Immature natural killer cell (primary cell): ENCODE data around the gene PDE6H. TPM values are rescaled to one million over a fixed set of nuclear protein-coding genes. Genes with fewer than 3 reads are reported as not detected.

Experiments used
- DNase-seq, 3 donors: peaks; one replicate each; pipeline ENCODE4 v3.0.0; 2022; ENCODE audit warnings: mixed read lengths in 1 of 3
- H3K27ac Mint-ChIP-seq, 6 donors: one replicate each; pipeline ENCODE4 v1.8.0; 2020; ENCODE audit warnings: mixed read lengths in 6 of 6, mild to moderate bottlenecking in 5 of 6, inconsistent platforms in 4 of 6, moderate library complexity in 3 of 6
- H3K27me3 Mint-ChIP-seq, 3 donors: one replicate each; pipeline ENCODE4 v1.8.0; 2020 to 2021; ENCODE audit warnings: low read depth in 3 of 3, mild to moderate bottlenecking in 3 of 3, mixed read lengths in 3 of 3, moderate library complexity in 3 of 3, inconsistent platforms in 1 of 3
- H3K36me3 Mint-ChIP-seq, 3 donors: one replicate each; pipeline ENCODE4 v1.8.0; 2020; ENCODE audit warnings: mixed read lengths in 3 of 3, inconsistent platforms in 2 of 3, mild to moderate bottlenecking in 2 of 3
- H3K4me1 Mint-ChIP-seq, 2 donors: one replicate each; pipeline ENCODE4 v1.8.0; 2020; ENCODE audit warnings: inconsistent platforms in 2 of 2, mild to moderate bottlenecking in 2 of 2, mixed read lengths in 2 of 2, moderate library complexity in 1 of 2
- H3K4me3 Mint-ChIP-seq, 5 donors: one replicate each; pipeline ENCODE4 v1.8.0; 2020; ENCODE audit warnings: mild to moderate bottlenecking in 5 of 5, mixed read lengths in 5 of 5, inconsistent platforms in 3 of 5, moderate library complexity in 3 of 5
- H3K9me3 Mint-ChIP-seq, 6 donors: one replicate each; pipeline ENCODE4 v1.8.0; 2020; ENCODE audit warnings: mild to moderate bottlenecking in 6 of 6, mixed read lengths in 6 of 6, inconsistent platforms in 4 of 6, moderate library complexity in 3 of 6
- polyA plus RNA-seq, 3 donors: library from polyadenylated mRNA; unstranded; fragments of 300-500 nt; fragmentation: Illumina TruSeq; gene quantifications; one replicate each; pipeline ENCODE4 v1.2.3, GENCODE V29; 2021

The PDE6H gene
- polyA plus RNA-seq, 3 donors from 2014 or later: not detected

GRCh38 chr12:14963520-14963919, 9.3 kb upstream of the PDE6H start:
- Mint-ChIP-seq H3K27me3 (peaks cover 5 to 11% (median 11%) of the 10 kb centered on the region in 3 donors), H3K4me1 (peaks cover 39 to 50% of the 10 kb centered on the region in 2 donors), H3K4me3 (no peak overlapping the region), H3K9me3 (peaks cover 0 to 2% (median 0%) of the 10 kb centered on the region in 6 donors), H3K27ac (peak overlapping the region; percentile 67 to 100 (median 82)), H3K36me3 (peaks cover 8 to 13% (median 8%) of the 10 kb centered on the region in 3 donors)
- DNase-seq: no peak

- Mint-ChIP-seq H3K27me3 (peaks cover 5 to 12% (median 11%) of the 10 kb centered on the region in 3 donors), H3K9me3 (peaks cover 0 to 2% (median 0%) of the 10 kb centered on the region in 6 donors), H3K27ac (peak overlapping the region in 5 of 6 donors; percentile 15 to 53 (median 46)), H3K36me3 (peaks cover 3 to 7% (median 7%) of the 10 kb centered on the region in 3 donors), H3K4me3 (no peak overlapping the region), H3K4me1 (peaks cover 31 to 41% of the 10 kb centered on the region in 2 donors)
- no peak for DNase-seq
These were observed 8.4 kb upstream of the PDE6H start for GRCh38 chr12:14964406-14964805.

- H3K4me3 Mint-ChIP-seq: no peak overlapping the region
- peak overlapping the region in 1 of 6 donors; percentile 50 for H3K27ac Mint-ChIP-seq
- H3K4me1 Mint-ChIP-seq: peaks cover 23 to 33% of the 10 kb centered on the region in 2 donors
- no peak for DNase-seq
- peaks cover 0 to 4% (median 4%) of the 10 kb centered on the region in 3 donors for H3K36me3 Mint-ChIP-seq
- H3K9me3 Mint-ChIP-seq: peaks cover 0 to 2% (median 0%) of the 10 kb centered on the region in 6 donors
- H3K27me3 Mint-ChIP-seq: peaks cover 7 to 13% (median 8%) of the 10 kb centered on the region in 3 donors
These were observed 7.6 kb upstream of the PDE6H start for GRCh38 chr12:14965221-14965620.

- Mint-ChIP-seq H3K27me3 (peaks cover 2 to 12% (median 4%) of the 10 kb centered on the region in 3 donors), H3K4me3 (no peak overlapping the region), H3K36me3 (no peaks in the 10 kb centered on the region), H3K27ac (no peak overlapping the region), H3K4me1 (peaks cover 3 to 4% of the 10 kb centered on the region in 2 donors), H3K9me3 (no peaks in the 10 kb centered on the region)
- DNase-seq: no peak
These were observed 4.4 kb upstream of the PDE6H start for GRCh38 chr12:14968478-14968877.

GRCh38 chr12:14970473-14970872, 2.4 kb upstream of the PDE6H start:
- no peak overlapping the region for H3K27ac Mint-ChIP-seq
- DNase-seq: no peak

GRCh38 chr12:14974633-14975032, 1.8 kb downstream of the PDE6H start:
- no peak for DNase-seq
- H3K4me3 Mint-ChIP-seq: no peak overlapping the region
- peaks cover 0 to 12% (median 2%) of the 10 kb centered on the region in 3 donors for H3K27me3 Mint-ChIP-seq
- peaks cover 3 to 9% of the 10 kb centered on the region in 2 donors for H3K4me1 Mint-ChIP-seq
- no peaks in the 10 kb centered on the region for H3K36me3 Mint-ChIP-seq
- H3K9me3 Mint-ChIP-seq: peaks cover 0 to 2% (median 0%) of the 10 kb centered on the region in 6 donors
- peak overlapping the region in 1 of 6 donors; percentile 12 for H3K27ac Mint-ChIP-seq

More at GRCh38 chr12:14970473-14970872, 2.4 kb upstream of the PDE6H start:
- peaks cover 0 to 2% of the 10 kb centered on the region in 2 donors for H3K4me1 Mint-ChIP-seq
- H3K36me3 Mint-ChIP-seq: no peaks in the 10 kb centered on the region
- H3K27me3 Mint-ChIP-seq: peaks cover 2 to 12% (median 4%) of the 10 kb centered on the region in 3 donors
- H3K4me3 Mint-ChIP-seq: no peak overlapping the region
- no peaks in the 10 kb centered on the region for H3K9me3 Mint-ChIP-seq

GRCh38 chr12:14975457-14975856, 2.6 kb downstream of the PDE6H start:
- Mint-ChIP-seq H3K9me3 (peaks cover 0 to 2% (median 0%) of the 10 kb centered on the region in 6 donors), H3K27me3 (peaks cover 0 to 9% (median 0%) of the 10 kb centered on the region in 3 donors), H3K36me3 (no peaks in the 10 kb centered on the region), H3K4me3 (no peak overlapping the region), H3K27ac (no peak overlapping the region), H3K4me1 (peaks cover 3 to 15% of the 10 kb centered on the region in 2 donors)
- no peak for DNase-seq

- H3K27me3 Mint-ChIP-seq: peaks cover 0 to 6% (median 0%) of the 10 kb centered on the region in 3 donors
- H3K27ac Mint-ChIP-seq: no peak overlapping the region
- H3K4me3 Mint-ChIP-seq: no peak overlapping the region
- peaks cover 0 to 2% (median 0%) of the 10 kb centered on the region in 6 donors for H3K9me3 Mint-ChIP-seq
- no peak for DNase-seq
- peaks cover 3 to 15% of the 10 kb centered on the region in 2 donors for H3K4me1 Mint-ChIP-seq
- H3K36me3 Mint-ChIP-seq: no peaks in the 10 kb centered on the region
These were observed 3.8 kb downstream of the PDE6H start for GRCh38 chr12:14976658-14977057.

- Mint-ChIP-seq H3K4me1 (peaks cover 9 to 25% of the 10 kb centered on the region in 2 donors), H3K27ac (no peak overlapping the region), H3K4me3 (no peak overlapping the region), H3K27me3 (no peaks in the 10 kb centered on the region), H3K36me3 (no peaks in the 10 kb centered on the region), H3K9me3 (peaks cover 0 to 2% (median 0%) of the 10 kb centered on the region in 6 donors)
- no peak for DNase-seq
These were observed 6.6 kb downstream of the PDE6H start for GRCh38 chr12:14979468-14979867.

- no peaks in the 10 kb centered on the region for H3K36me3 Mint-ChIP-seq
- no peaks in the 10 kb centered on the region for H3K27me3 Mint-ChIP-seq
- peaks cover 9 to 25% of the 10 kb centered on the region in 2 donors for H3K4me1 Mint-ChIP-seq
- DNase-seq: no peak
- H3K27ac Mint-ChIP-seq: peak overlapping the region in 1 of 6 donors; percentile 3
- H3K9me3 Mint-ChIP-seq: peaks cover 0 to 1% (median 0%) of the 10 kb centered on the region in 6 donors
- H3K4me3 Mint-ChIP-seq: no peak overlapping the region
These were observed 8.2 kb downstream of the PDE6H start for GRCh38 chr12:14981049-14981448.

GRCh38 chr12:14982562-14982961, 9.7 kb downstream of the PDE6H start:
- Mint-ChIP-seq H3K4me1 (peaks cover 9 to 25% of the 10 kb centered on the region in 2 donors), H3K36me3 (no peaks in the 10 kb centered on the region), H3K4me3 (no peak overlapping the region), H3K9me3 (no peaks in the 10 kb centered on the region), H3K27ac (peak overlapping the region in 1 of 6 donors; percentile 6), H3K27me3 (peaks cover 0 to 2% (median 0%) of the 10 kb centered on the region in 3 donors)
- DNase-seq: no peak

GRCh38 chr12:14982991-14983390, 10.1 kb downstream of the PDE6H start:
- Mint-ChIP-seq H3K4me3 (no peak overlapping the region), H3K36me3 (no peaks in the 10 kb centered on the region), H3K27me3 (peaks cover 0 to 2% (median 0%) of the 10 kb centered on the region in 3 donors), H3K9me3 (no peaks in the 10 kb centered on the region), H3K4me1 (peaks cover 9 to 25% of the 10 kb centered on the region in 2 donors), H3K27ac (peak overlapping the region in 1 of 6 donors; percentile 11)
- DNase-seq: no peak

GRCh38 chr12:14984036-14984435, 11.2 kb downstream of the PDE6H start:
- H3K9me3 Mint-ChIP-seq: no peaks in the 10 kb centered on the region
- peaks cover 8 to 22% of the 10 kb centered on the region in 2 donors for H3K4me1 Mint-ChIP-seq
- peaks cover 0 to 2% (median 0%) of the 10 kb centered on the region in 3 donors for H3K27me3 Mint-ChIP-seq
- no peak overlapping the region for H3K27ac Mint-ChIP-seq
- H3K4me3 Mint-ChIP-seq: no peak overlapping the region
- no peaks in the 10 kb centered on the region for H3K36me3 Mint-ChIP-seq
- DNase-seq: no peak

- Mint-ChIP-seq H3K27ac (no peak overlapping the region), H3K9me3 (no peaks in the 10 kb centered on the region), H3K27me3 (peaks cover 2% of the 10 kb centered on the region in 3 donors), H3K4me1 (peaks cover 6 to 14% of the 10 kb centered on the region in 2 donors), H3K36me3 (no peaks in the 10 kb centered on the region), H3K4me3 (no peak overlapping the region)
- DNase-seq: no peak
These were observed 12.0 kb downstream of the PDE6H start for GRCh38 chr12:14984766-14985285.
